GM18520 (cell line): ENCODE measurements around the gene TMA7.

Experiments used
- ATAC-seq: cut with Tn5 transposase; IDR thresholded peaks from one replicate; pipeline ENCODE4 v1.9.1; 2021; ENCODE audit not compliant: unreplicated experiment

TMA7 gene

DNA sequence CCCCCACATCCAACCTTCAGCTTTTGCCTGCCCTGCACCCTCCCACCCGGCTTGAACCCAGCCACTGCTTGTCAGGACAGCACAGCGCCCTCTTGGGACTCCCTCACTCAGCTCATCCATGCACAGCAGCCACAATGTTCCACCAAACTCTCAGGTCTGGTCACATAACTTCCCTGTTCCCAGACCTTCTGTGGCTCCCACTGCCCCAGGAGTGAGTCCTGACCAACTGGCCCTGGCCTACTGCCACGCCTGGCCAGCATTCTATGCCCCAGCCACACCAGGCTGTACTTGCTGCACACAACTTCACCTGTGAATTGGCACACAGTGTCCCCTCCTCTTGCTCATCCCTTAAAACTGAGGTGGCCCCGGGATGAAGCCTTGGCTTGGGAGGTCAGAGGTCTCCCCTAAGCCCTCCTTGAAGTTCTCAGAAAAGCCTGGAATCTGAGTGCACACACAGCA is 31.2 kb upstream of the TMA7 start:
- ATAC-seq: no peak

- ATAC-seq: no peak
Observed at GRCh38 chr3:48409291-48410201, 30.5 kb upstream of the TMA7 start.

GRCh38 chr3:48410205-48411040 is 29.6 kb upstream of the TMA7 start:
- no peak for ATAC-seq

DNA sequence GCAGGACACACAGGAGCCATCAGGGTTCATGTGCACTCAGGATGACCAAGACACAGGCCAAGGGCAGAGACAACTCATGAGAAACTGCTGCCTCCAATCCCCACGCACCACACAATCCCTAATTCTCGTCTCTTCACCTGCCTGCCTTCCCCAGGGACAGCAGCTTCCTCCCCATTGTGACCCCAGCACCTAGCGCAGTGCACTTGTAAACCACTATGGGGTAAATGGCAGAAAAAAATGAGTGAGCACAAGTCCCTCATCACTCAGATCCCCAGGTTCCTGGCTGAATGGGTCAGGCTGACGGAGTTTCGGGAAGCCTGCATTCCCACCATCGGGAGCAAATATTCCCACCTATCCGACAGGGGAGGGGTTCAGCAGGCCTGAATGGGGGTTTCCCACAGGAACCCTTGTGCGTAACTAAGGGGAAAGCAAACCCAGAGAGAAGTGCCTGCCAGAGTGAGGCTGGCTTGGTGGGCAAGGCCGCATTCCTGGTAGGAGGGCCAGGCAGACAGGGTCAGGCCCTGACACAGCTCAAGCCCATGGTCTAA is 28.9 kb upstream of the TMA7 start:
- no peak for ATAC-seq

DNA sequence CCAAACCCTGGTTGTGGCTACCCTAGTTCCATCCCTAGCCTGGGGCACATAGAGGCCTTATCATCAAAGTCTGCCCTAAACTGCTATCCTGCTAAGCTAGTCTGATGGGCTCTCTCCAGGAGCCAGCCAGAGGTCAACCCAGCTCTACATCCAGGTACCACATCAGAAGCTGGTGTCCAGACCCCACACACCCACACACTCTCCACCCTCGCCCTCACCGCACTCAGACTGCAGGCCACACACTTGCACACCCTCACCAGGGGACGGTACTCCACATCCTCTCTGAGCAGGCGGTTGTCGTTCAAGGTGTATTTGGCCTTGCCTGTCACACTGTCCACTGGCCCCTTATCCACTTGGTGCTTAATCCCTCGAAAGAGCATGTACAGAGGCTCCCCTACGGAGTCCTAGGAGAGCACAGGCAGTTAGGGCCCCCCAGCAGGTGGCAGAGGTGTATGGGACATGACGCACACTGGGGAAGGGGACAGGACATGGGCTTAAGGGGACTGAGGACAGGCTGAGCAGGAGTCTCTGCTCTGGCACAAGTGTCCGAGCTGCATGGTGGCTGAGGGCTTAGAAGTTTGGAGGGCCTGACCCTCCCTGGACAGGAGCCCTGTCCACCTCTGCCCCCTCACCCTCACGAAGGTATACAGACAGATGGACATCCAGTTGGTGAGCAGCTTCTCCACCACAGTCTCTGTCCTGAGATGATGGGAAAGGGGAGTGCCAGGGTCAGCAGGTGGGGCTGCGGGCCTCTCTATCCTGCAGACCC is 28.3 kb upstream of the TMA7 start:
- ATAC-seq: no peak

DNA sequence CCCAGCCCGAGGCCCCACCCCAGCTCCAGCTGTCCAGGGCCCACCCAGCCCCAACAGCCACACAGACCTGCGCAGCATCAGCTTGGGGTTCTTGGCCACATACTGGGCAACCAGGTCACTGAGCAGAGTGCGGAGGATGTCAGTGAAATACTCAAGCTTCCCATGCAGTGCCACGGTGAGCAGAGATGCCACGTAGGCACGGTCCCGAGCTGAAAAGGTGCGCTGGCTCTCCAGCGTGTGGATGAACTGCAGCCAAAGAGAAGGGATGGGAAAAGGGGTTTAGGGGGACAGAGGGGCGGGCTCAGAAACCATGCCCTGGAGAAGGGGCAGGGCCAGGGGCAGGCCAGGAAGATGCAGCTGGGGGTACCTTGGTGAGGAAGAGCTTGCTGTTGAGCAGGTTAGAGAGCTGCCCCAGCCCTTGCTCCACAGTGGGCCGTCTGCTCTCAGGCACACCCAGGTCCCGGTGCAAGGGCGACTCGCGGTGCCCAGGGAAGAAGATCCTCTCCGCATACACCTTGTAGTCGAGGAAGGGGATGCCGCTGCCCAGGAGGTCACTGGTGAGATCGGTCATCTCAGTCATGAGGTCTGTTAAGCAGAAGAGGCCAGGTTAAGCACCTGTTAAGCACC is 27.6 kb upstream of the TMA7 start:
- no peak for ATAC-seq

DNA sequence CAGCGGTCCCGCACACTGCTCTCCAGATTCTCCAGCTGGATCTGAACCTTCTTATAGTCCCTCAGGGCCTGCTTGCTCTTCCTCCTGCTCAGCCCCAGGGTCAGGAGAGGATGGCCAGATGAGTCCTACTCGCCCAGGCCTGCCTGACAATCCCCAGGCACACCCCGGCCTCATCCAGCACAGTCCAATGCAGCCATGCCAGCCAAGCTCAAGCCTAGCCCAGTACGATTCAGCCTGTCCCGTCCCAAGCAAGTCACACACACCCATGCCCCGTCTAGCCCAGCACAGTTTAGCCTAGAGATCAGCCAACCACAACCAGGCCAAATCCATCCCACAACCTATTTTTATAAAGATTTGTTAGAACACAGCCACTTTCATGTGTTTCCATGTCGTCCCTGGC is 27.0 kb upstream of the TMA7 start:
- no peak for ATAC-seq

GRCh38 chr3:48413611-48414010 is 26.4 kb upstream of the TMA7 start:
- no peak for ATAC-seq

DNA sequence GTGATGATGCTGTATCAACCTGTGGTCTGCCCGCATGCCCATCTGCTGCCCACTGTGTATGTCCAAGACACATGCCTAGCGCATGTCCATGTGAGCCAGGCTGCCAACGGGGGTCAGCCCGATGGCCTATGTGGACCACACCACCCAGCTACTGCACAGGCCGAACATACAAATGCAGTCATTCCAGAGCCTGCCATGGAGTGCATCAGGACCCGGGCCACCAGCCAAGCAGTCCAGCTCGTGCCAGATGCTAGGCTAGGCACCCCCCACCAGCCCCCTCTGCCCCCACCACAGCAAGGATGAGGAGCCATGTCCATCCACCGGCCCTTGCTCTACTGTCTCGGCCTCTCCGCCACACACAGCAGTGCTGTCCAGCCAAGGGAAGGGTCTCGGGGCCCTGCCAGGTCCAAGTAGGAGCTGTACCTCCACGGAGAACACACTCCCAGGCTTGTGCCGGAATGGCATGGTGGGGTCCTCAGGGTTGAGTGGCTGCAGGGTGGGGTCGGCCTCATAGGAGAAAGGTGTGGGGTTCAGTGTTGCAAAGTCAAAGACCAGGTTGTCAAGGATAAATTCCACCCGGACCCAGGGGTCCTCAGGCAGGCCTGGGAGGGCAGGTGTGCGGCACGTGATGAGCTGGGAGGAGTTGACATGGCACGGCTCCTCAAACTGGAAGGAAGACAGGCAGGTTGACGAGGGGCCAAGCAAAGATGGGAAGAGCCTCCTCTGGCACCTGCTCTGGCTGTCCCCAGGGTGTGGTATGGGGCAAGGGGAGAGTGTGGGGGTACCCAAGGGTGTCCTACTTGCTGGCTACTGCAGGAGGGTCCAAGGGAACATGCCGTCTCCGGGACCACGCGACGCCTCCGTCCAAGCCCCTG is 25.4 kb upstream of the TMA7 start:
- ATAC-seq: no peak

DNA sequence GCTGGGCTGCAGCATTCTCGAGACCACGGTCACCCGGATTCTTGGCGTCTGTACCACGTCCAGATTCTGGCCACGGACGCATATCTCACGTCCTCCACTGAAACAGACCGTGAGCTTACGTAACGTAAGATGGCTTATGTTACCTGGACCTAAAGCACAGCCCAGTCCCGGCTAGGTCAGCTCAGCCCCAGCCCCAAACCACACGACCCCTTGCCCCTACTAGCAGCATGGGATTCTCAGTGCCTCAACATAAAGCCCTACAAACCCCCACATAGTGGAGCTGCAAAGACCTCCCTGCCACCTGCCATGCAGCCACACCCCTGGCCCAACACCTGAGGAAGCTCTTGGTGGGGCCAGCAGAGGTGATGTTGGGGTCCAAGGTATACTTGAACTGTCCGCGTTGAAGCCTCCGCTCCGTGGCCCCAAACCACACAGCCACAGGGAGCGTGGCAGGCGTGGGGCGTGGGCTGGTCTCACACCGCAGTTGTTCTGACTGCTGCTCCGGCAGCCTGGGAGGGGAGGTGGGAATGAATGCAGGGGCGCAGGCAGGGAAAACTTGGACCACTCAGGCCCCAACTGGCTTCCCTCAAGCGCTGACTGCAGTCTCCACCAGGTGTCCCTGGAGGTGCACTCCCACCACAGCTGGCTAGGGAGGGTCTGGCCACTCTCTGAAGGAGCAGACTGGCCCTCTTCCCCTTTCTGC is 24.7 kb upstream of the TMA7 start:
- ATAC-seq: no peak

DNA sequence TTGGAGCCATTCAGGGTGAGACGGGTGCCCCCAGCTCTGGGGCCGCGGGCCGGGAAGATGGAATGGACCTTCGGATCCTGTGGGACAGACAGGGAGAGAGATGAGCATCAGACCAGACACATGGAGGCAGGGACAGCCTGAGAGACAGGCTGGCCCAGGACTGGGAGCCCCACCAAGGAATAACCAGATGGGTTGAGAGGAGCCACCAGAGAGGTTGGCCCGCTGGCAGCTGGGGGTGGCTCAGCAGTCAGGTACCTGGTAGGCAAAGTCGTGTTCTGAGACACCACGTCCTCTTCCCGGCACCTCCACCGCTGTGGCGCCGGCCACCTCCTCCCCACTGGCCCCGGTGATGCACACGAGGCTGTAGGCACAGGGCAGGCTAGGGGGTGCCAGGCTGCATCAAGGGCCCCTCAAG is 24.0 kb upstream of the TMA7 start:
- ATAC-seq: no peak

GRCh38 chr3:48416546-48416945 is 23.5 kb upstream of the TMA7 start:
- no peak for ATAC-seq

DNA sequence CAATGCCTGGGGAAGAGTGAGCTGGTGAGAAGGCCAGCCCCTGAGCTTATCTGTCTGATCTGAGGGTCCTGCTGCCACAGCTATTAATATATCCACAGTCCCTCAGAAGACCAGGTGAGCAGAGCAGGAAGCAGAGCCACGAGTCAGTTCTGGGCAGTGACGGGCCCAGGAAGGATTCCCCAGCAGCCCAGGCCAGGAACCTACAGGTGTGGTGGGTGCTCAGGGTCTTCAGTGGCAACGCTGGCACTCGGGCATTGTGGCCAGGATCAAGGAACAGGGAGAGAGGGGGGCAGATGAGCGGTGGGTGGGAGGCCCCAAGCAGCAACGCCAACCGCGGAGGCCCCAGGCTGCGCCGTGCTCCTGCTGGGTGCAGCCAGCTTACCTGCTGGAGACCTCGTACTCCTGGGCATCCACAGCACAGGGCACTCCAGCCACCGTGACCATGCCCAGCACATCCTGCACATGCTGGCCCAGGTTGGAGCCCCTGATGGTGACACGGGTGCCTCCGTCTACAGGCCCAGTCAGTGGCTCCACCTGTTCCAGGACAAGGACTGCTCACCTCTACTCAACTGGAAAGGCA is 22.4 kb upstream of the TMA7 start:
- no peak for ATAC-seq

DNA sequence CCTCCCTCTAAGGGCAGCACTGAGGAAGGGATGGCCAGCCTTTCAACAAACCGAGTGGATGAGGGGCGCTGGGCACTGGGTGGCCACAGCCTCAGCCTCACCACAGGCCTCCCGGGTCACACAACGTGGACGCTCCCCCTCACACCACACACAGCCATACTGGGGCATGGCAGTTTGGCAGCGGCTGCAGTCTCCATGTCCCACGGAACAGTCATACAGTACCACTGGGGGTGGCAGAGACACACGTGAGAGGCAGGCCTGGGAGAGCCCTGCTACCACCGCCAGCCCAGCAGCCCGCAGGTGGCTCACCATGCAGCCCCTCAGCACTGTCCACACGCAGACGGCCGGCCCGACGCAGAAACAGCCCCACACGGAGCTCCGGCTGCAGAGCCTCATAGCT is 21.9 kb upstream of the TMA7 start:
- ATAC-seq: no peak

GRCh38 chr3:48418651-48419050 is 21.4 kb upstream of the TMA7 start:
- no peak for ATAC-seq

DNA sequence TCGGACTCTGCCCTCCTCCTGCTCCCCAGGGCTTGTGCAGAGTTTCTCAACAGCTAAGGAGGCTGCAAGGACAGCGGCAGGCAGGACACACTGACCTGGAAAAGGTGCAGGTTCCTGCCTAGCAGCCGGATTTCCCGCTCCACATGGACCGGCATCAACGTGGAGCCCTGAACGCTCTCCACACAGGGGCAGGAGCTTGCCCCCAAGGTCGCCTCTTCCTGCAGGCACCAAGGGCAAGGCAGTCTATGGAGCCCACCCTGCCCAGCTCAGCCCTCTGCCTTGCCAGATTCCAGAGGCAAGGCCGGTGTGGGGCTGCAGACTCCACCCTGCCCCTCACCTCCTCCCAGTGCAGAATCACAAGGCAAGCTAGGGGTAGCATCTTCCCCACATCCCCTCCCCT is 20.9 kb upstream of the TMA7 start:
- ATAC-seq: no peak

DNA sequence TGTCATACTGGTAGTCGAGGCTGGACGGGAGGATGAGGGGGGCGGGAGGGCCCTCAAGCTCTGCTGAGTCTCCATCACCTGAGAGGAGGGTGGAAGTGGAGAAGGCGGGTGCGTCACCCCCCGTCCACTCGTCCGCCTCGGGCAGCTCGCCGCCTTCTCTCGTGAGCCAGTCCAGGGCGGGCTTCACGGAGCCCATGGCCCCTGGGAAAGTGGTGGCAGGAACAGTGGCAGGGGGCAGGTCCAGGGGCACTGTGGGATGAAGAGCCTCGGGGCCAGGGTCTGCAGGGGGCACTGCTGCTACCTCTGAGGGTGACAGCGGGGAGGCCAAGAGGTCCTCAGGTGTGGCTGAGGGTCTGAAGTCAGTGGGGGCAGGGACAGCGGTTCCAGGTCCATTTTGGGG is 20.5 kb upstream of the TMA7 start:
- ATAC-seq: no peak

DNA sequence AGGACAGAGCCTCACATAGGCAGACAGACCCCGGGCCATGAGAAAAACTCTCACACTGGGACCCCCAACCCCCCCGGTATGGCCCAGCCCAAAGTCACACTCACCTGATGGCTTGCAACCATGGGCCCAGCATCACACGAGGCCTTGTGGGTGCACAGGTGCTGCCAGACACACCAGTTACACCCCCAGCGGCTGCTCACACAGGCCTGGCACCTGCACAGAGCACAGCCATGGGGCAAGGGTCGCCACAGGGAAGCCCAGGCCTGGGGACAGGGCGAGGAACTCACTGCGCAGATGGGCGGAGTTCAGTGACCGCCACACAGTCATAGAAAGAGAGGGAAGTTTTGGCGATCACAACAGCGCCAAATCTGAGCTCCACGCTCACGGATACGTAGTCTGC is 19.5 kb upstream of the TMA7 start:
- ATAC-seq: no peak

- no peak for ATAC-seq
Observed at GRCh38 chr3:48422272-48422671, 17.8 kb upstream of the TMA7 start.
